ENCODE data around the gene KRTAP5-6.

The KRTAP5-6 gene

GRCh38 chr11:1696608-1697570 lies at the start of gene KRTAP5-6:
KRTAP5-6 (plus strand) TSS chr11:1697195; CDS start chr11:1697246, 51 bp downstream.
- DNase-seq (ENCODE audit: low spot score): no peak

- DNase-seq (ENCODE audit: low spot score): no peak
These were observed 48.9 kb upstream of the KRTAP5-6 start for GRCh38 chr11:1647901-1648652.

- no peak for DNase-seq (ENCODE audit: low spot score)
These were observed 48.2 kb upstream of the KRTAP5-6 start for GRCh38 chr11:1648653-1649420.

GRCh38 chr11:1650034-1650917 lies 46.7 kb upstream of the KRTAP5-6 start:
- no peak for DNase-seq (ENCODE audit: low spot score)

- DNase-seq (ENCODE audit: low spot score): no peak
These were observed 46.1 kb upstream of the KRTAP5-6 start for GRCh38 chr11:1650918-1651262.

GRCh38 chr11:1651411-1651980 lies 45.5 kb upstream of the KRTAP5-6 start:
- no peak for DNase-seq (ENCODE audit: low spot score)

- DNase-seq (ENCODE audit: low spot score): no peak
These were observed 45.0 kb upstream of the KRTAP5-6 start for GRCh38 chr11:1652026-1652425.

GRCh38 chr11:1652442-1652770 lies 44.6 kb upstream of the KRTAP5-6 start:
- DNase-seq (ENCODE audit: low spot score): no peak

GRCh38 chr11:1652771-1653540 lies 44.0 kb upstream of the KRTAP5-6 start:
- DNase-seq (ENCODE audit: low spot score): peak; percentile 65

GRCh38 chr11:1653541-1654387 lies 43.2 kb upstream of the KRTAP5-6 start:
- DNase-seq (ENCODE audit: low spot score): no peak

GRCh38 chr11:1654388-1655167 lies 42.4 kb upstream of the KRTAP5-6 start:
- no peak for DNase-seq (ENCODE audit: low spot score)

- no peak for DNase-seq (ENCODE audit: low spot score)
These were observed 41.6 kb upstream of the KRTAP5-6 start for GRCh38 chr11:1655168-1656060.

- no peak for DNase-seq (ENCODE audit: low spot score)
These were observed 40.9 kb upstream of the KRTAP5-6 start for GRCh38 chr11:1656061-1656441.

GRCh38 chr11:1656670-1657069 lies 40.3 kb upstream of the KRTAP5-6 start:
- no peak for DNase-seq (ENCODE audit: low spot score)

GRCh38 chr11:1659506-1659905 lies 37.5 kb upstream of the KRTAP5-6 start:
- DNase-seq (ENCODE audit: low spot score): no peak

- no peak for DNase-seq (ENCODE audit: low spot score)
These were observed 36.7 kb upstream of the KRTAP5-6 start for GRCh38 chr11:1660111-1660867.
